ENCODE data around the gene HNRNPH2. TPM values are rescaled to one million over a fixed set of nuclear protein-coding genes. Genes with fewer than 3 reads are reported as not detected.

HNRNPH2 gene
- polyA plus RNA-seq, 1 of the 3 experiments (the other 2 are of a cell fraction) = 32.5 TPM

- DNase-seq = no peak
- CTCF ChIA-PET = interaction anchor here (1.1 to 1.2 kb wide), 2 partner anchors 9 to 30 kb away, joined by 3 read pairs; no protein-coding TSS in a partner anchor
- 38% methylated on average over 7 of the region's 7 CpGs for WGBS (ENCODE audit: low lambda C conversion rate)
- POLR2A ChIA-PET = no interaction called here
- H3K4me2 ChIP-seq = no peak overlapping the region
- no peak overlapping the region for H3K9ac ChIP-seq
- H3K9me3 ChIP-seq = no peaks in the 10 kb centered on the region
- TF ChIP-seq FOXJ3 (CRISPR knock-in tag; IDR thresholded peaks at IDR 0.05) = no peak
- TF ChIP-seq EZH2phosphoT487 (IDR thresholded peaks at IDR 0.05; ENCODE audit: borderline replicate concordance, low read depth) = no peak
- no peak for TF ChIP-seq ZBTB33 (IDR thresholded peaks at IDR 0.05; ENCODE audit: borderline replicate concordance, low read depth)
- TF ChIP-seq FOXM1 (IDR thresholded peaks at IDR 0.05; ENCODE audit: low read depth) = no peak
- no peak for TF ChIP-seq USF2 (IDR thresholded peaks at IDR 0.05; ENCODE audit: borderline replicate concordance, low read depth, low read length)
- no peak for TF ChIP-seq CTCF (IDR thresholded peaks at IDR 0.05)
- no peak for TF ChIP-seq TCF12 (IDR thresholded peaks at IDR 0.05)
- no peak for TF ChIP-seq REST (IDR thresholded peaks at IDR 0.05; ENCODE audit: low read depth, low read length)
- TF ChIP-seq RFX5 (IDR thresholded peaks at IDR 0.05; ENCODE audit: low read length) = no peak
- TF ChIP-seq PBX3 (IDR thresholded peaks at IDR 0.05) = no peak
- TF ChIP-seq FOSL2 (IDR thresholded peaks at IDR 0.05; ENCODE audit: borderline replicate concordance, low read depth) = no peak
- no peak for TF ChIP-seq NRF1 (IDR thresholded peaks at IDR 0.05; ENCODE audit: low read depth, low read length)
- no peak for TF ChIP-seq JUND (IDR thresholded peaks at IDR 0.05)
- no peak for TF ChIP-seq GATA2 (CRISPR knock-in tag; IDR thresholded peaks at IDR 0.05)
- no peak for TF ChIP-seq MAX (IDR thresholded peaks at IDR 0.05; ENCODE audit: low read depth)
- no peak for TF ChIP-seq ELF1 (IDR thresholded peaks at IDR 0.05)
- TF ChIP-seq YY1 (IDR thresholded peaks at IDR 0.05; ENCODE audit: low read depth) = no peak
- H3F3A ChIP-seq (replicated peaks; ENCODE audit: insufficient read depth) = no peaks in the 10 kb centered on the region
- H3K4me1 ChIP-seq (ENCODE audit: control insufficient read depth in 1 of 2, insufficient read depth in 2 of 2, low read depth in 1 of 2, low read length in 1 of 2) = peaks cover 0 to 2% of the 10 kb centered on the region in 2 experiments; a peak in 1 of 4 replicates
- H3K36me3 ChIP-seq (replicated peaks in 1 of 2; ENCODE audit: control insufficient read depth in 1 of 2, insufficient read depth in 2 of 2, low read length in 1 of 2) = no peaks in the 10 kb centered on the region
- no peak overlapping the region for H3K27ac ChIP-seq (ENCODE audit: low read depth in 2 of 2, low read length in 1 of 2)
- no peaks in the 10 kb centered on the region for H3K79me2 ChIP-seq (ENCODE audit: insufficient read depth)
- no peaks in the 10 kb centered on the region for H4K20me1 ChIP-seq (ENCODE audit: insufficient read depth)
- H2AFZ ChIP-seq (ENCODE audit: low read depth) = no peak overlapping the region
- no peaks in the 10 kb centered on the region for H3K9me2 ChIP-seq
- H3K27me3 ChIP-seq (ENCODE audit: insufficient read depth) = peaks cover 30% of the 10 kb centered on the region
- no peak overlapping the region for H3K4me3 ChIP-seq (ENCODE audit: low read depth in 2 of 2, low read length in 1 of 2)
Observed at GRCh38 chrX:101360390-101360789, 47.6 kb upstream of the HNRNPH2 start.

Data from SK-N-SH (cell line).